Motor neuron (in vitro differentiated cells): Measurements from ENCODE around the gene CEP295NL. TPM values are rescaled to one million over a fixed set of nuclear protein-coding genes. Genes with fewer than 3 reads are reported as not detected.
A peak's percentile ranks its signal among the peaks of the same experiment; 100 is the strongest.

Source experiments
- ATAC-seq, 8 experiments: fragments of 200-7000 bp; cut with Tn5 transposase; replicated peaks in 6 of 8; 2 replicates each; pipeline ENCODE4 v1.8.0; 2021; ENCODE audit warnings: mild to moderate bottlenecking in 8 of 8, moderate library complexity in 8 of 8
- H3K27ac ChIP-seq, 2 donors: fragments of 250-450 bp; sonication (Bioruptor Pico); 2 replicates each; pipeline ENCODE4 v1.9.0; 2021; ENCODE audit warnings: antibody characterized with exemption in 2 of 2, mild to moderate bottlenecking in 2 of 2, moderate library complexity in 1 of 2
- H3K4me1 ChIP-seq, 2 donors: fragments of 250-450 bp; sonication (Bioruptor Pico); replicated peaks in 1 of 2; 2 replicates each; pipeline ENCODE4 v1.6.1; 2021; ENCODE audit warnings: antibody characterized with exemption in 2 of 2, mild to moderate bottlenecking in 2 of 2, moderate library complexity in 1 of 2
- H3K4me3 ChIP-seq, 5 donors: fragments of 250-450 bp; sonication (Bioruptor Pico); 2 replicates each; pipeline ENCODE4 v1.9.0; 2021; ENCODE audit warnings: antibody characterized with exemption in 5 of 5, mild to moderate bottlenecking in 5 of 5, moderate library complexity in 4 of 5
- WGBS, 10 experiments: fragments of 450-650 bp; shearing (Covaris generic); methylation state at CpG; one replicate each; pipeline ENCODE4 v1.0.0; 2022; 5-methylcytosine and 5-hydroxymethylcytosine counted together
- in situ Hi-C, 9 experiments: fragments of 400-800 bp; cut with MboI; loops; one replicate each; pipeline ENCODE4 v1.15.0; 2021; ENCODE audit warnings: low sequenced_read_pairs in 9 of 9, low pct_unique_long_range_greater_than_20kb in 2 of 9; ENCODE audit not compliant: unreplicated experiment in 9 of 9
- total RNA-seq, 8 experiments: library from RNA; unstranded; fragments of 300-600 nt; gene quantifications; 2 replicates each; pipeline versions ENCODE4 v1.2.3 to v1.2.4, GENCODE V29; 2022

Gene CEP295NL
- total RNA-seq, 8 experiments from 2014 or later: 0.29 to 1.7 (median 0.61) TPM

DNA sequence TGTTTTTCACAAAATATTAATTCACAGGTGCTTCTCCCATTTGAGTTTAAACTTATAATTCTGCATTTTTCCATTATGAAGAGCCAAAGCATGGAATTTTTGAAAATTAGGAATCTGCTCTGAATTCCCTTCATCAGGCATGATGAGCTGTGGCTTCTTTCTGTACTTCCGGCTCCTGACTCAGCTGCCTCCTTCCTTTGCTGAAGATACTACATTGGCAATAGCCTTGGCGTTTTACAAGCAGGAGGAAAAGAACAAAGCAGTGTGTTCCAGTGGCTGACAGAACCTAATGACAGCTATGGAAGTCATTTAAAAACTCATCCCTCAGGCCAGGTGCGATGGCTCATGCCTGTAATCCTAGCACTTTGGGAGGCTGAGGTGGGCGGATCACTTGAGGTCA lies 44.0 kb downstream of the CEP295NL start:
- in situ Hi-C loops: loop anchor here in 3 of 9 experiments (25.0 kb wide), 1 partner anchor 103 kb away; no protein-coding TSS in a partner anchor
- no peak overlapping the region for H3K27ac ChIP-seq
- no peak for ATAC-seq
- H3K4me3 ChIP-seq: no peak overlapping the region
- H3K4me1 ChIP-seq: no peaks in the 10 kb centered on the region
- 55 to 100% (median 83%) methylated on average over 1 to 3 of the region's 4 CpGs; no CpG with 5 or more reads in 3 of the 10 experiments for WGBS, 10 experiments

DNA sequence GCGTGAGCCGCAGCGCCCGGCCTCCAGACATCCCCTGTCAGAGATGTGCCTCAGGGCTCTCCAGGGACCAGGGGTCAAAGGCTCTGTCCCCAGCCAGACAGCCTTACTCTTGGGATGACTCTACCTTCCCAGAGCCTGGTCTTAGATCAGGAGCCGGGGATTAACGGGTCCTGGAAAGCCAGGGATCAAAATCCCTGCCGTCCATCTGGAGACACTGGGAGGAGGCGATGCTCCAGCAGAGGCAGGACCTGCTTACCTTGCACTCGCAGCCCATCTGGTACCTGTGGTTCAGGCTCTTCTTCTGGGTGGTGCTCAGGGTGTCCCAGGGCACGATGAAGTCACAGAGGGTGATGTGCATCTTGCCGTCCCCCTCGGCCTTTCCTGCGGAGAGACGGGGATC lies 45.7 kb downstream of the CEP295NL start:
- in situ Hi-C loops: loop anchor here in 3 of 9 experiments (25.0 kb wide), 1 partner anchor 105 kb away; no protein-coding TSS in a partner anchor
- H3K4me3 ChIP-seq: no peak overlapping the region
- H3K4me1 ChIP-seq: no peaks in the 10 kb centered on the region
- WGBS, 10 experiments: 80% methylated on average over 1 of the region's 14 CpGs; no CpG with 5 or more reads in 9 of the 10 experiments
- no peak overlapping the region for H3K27ac ChIP-seq
- ATAC-seq: no peak

DNA sequence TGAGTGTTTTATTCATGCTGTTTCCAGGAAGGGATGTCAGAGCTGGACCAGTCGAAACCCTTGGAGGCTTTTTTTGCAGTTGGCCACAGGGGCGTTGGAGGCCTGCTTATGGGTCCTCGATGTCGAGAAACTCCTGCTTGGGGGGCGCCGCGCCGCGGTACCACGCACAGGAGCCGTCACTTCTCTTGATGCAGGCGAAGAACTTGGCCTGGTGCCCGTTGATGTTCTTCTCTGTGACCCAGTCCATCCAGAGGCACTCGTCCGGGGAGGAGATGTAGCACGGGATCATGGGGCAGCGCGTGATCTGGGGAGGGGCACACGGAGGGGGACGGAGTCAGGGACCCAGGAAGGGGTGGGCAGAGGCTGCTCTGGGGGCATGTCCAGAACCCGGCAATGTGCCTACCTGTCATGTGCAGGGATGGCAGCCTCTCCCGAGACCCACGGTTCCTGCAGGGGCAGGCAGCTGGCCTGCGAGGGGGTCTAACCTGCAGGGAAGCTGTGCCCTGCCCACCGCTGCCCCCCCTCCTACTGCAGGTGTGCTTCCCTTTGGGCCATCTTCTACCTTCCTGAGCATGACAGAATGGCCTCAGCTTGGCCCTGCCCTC lies 47.3 kb downstream of the CEP295NL start:
- Histone ChIP-seq H3K4me3 (no peak overlapping the region), H3K27ac (no peak overlapping the region), H3K4me1 (no peaks in the 10 kb centered on the region)
- WGBS, 10 experiments: 95% methylated on average over 11 of the region's 25 CpGs; no CpG with 5 or more reads in 9 of the 10 experiments
- ATAC-seq: peak in 2 of 8 experiments; percentile 16 to 34
- in situ Hi-C loops: loop anchor here in 3 of 9 experiments (25.0 kb wide), 1 partner anchor 107 kb away; no protein-coding TSS in a partner anchor

DNA sequence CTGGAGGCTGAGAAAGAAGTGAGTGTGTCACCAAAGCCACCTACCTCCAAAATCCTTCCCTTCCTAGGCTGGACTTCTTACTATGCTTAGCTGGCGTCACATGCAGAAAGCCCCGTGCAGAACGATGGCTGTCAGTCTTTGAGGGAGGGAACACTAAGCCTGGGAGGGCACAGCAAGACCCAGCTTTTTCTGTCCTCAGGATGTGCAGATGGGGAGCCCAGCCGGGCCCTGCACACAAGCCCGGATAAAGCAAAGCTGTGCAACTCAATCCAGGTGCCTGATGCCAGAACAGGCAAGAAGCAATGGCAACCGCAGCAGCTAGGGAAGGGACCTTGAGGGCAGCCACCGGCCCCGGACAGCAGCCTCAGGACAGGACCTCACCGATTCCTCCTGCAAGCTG lies 48.5 kb downstream of the CEP295NL start:
- 73 to 100% (median 94%) methylated on average over 1 to 6 of the region's 9 CpGs; no CpG with 5 or more reads in 2 of the 10 experiments for WGBS, 10 experiments
- no peaks in the 10 kb centered on the region for H3K4me1 ChIP-seq
- H3K27ac ChIP-seq: no peak overlapping the region
- ATAC-seq: no peak
- no peak overlapping the region for H3K4me3 ChIP-seq
- in situ Hi-C loops: loop anchor here in 3 of 9 experiments (25.0 kb wide), 1 partner anchor 108 kb away; no protein-coding TSS in a partner anchor

DNA sequence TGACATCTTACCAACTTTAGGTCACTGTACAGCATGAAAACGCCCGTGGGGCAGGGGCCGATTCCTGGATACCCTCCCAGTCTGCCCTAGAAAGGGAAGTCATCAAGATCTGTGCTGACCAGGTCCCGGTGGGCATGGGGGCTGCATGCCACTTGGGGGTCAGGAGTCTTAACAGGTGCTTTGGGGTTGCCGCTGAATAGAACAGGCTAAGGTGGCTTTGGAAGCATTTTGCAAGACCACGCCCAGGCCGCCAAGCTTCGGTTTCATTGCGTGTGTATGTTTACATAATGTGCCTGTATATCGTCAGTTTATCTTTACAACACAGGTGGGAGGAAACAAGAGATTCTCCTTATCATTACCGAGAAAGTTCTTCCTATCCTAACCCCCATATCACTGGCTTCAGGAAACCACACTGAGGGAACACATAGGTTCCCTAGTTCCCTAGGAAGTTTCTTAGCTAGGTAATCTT lies 49.0 kb downstream of the CEP295NL start:
- WGBS, 10 experiments: 68 to 100% (median 84%) methylated on average over 1 to 11 of the region's 11 CpGs; no CpG with 5 or more reads in 2 of the 10 experiments
- no peak for ATAC-seq
- Histone ChIP-seq H3K4me3 (no peak overlapping the region), H3K4me1 (no peaks in the 10 kb centered on the region), H3K27ac (no peak overlapping the region)
- in situ Hi-C loops: loop anchor here in 3 of 9 experiments (25.0 kb wide), 1 partner anchor 108 kb away; no protein-coding TSS in a partner anchor

DNA sequence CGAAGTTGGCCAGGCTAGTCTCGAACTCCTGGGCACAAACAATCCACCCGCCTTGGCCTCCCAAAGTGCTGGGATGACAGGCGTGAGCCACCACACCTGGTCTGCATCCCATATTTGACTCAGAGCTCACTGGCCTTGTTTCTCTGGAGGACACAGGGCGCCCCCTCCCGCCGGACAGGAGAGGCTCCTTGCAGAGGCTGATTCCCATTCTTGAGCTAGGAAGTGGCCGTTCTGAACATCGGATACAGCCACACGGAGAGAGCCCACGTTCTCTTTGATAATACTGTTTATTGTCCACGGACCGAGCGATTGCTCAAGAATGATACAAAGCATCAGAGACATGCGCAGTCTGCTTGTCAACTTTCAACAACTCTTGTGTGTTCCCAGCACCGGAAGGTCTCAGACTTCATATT lies 50.3 kb downstream of the CEP295NL start:
- no peak overlapping the region for H3K27ac ChIP-seq
- H3K4me3 ChIP-seq: no peak overlapping the region
- WGBS, 10 experiments: 86 to 100% (median 93%) methylated on average over 1 to 15 of the region's 16 CpGs; no CpG with 5 or more reads in 2 of the 10 experiments
- ATAC-seq: no peak
- no peaks in the 10 kb centered on the region for H3K4me1 ChIP-seq
- in situ Hi-C loops: loop anchor here in 3 of 9 experiments (25.0 kb wide), 1 partner anchor 110 kb away; no protein-coding TSS in a partner anchor

DNA sequence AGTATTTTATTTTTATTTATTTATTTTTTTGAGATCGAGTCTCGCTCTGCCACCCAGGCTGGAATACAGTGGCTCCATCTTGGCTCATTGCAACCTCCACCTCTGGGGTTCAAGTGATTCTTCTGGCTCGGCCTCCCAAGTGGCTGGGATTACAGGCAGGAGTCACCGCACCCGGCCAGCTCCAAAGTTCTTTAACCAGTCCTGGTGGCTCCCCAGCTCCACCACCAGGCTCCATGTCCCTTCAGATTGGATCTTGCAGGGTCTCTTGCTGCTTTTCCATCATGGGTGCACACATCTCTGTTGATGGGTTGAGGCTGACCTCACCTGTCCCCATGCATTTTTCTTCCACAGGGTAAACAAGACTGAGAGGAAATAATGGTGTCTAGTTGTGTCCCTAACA lies 54.0 kb downstream of the CEP295NL start:
- Histone ChIP-seq H3K4me1 (no peaks in the 10 kb centered on the region), H3K4me3 (no peak overlapping the region), H3K27ac (no peak overlapping the region)
- 40 to 100% (median 93%) methylated on average over 1 to 5 of the region's 5 CpGs; no CpG with 5 or more reads in 1 of the 10 experiments for WGBS, 10 experiments
- in situ Hi-C loops: no loop called here
- ATAC-seq: no peak

DNA sequence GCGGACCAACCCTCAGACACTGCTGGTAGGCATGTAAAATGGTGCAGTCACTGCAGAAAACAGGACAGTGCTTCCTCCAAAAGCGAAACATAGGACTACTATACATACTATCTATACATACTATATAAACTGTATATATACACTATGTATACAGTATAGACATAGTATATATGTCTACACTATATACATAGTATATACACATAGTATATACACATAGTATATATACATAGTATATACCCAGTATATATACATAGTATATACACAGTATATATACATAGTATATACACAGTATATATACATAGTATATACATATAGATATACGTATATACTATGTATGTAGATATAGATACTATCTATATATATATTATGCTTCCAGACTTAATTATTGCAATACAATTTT lies 55.9 kb downstream of the CEP295NL start:
- in situ Hi-C loops: no loop called here
- 56 to 100% (median 92%) methylated on average over 2 to 3 of the region's 3 CpGs; no CpG with 5 or more reads in 4 of the 10 experiments for WGBS, 10 experiments
- H3K4me3 ChIP-seq: no peak overlapping the region
- no peak overlapping the region for H3K27ac ChIP-seq
- ATAC-seq: no peak
- H3K4me1 ChIP-seq: no peaks in the 10 kb centered on the region

DNA sequence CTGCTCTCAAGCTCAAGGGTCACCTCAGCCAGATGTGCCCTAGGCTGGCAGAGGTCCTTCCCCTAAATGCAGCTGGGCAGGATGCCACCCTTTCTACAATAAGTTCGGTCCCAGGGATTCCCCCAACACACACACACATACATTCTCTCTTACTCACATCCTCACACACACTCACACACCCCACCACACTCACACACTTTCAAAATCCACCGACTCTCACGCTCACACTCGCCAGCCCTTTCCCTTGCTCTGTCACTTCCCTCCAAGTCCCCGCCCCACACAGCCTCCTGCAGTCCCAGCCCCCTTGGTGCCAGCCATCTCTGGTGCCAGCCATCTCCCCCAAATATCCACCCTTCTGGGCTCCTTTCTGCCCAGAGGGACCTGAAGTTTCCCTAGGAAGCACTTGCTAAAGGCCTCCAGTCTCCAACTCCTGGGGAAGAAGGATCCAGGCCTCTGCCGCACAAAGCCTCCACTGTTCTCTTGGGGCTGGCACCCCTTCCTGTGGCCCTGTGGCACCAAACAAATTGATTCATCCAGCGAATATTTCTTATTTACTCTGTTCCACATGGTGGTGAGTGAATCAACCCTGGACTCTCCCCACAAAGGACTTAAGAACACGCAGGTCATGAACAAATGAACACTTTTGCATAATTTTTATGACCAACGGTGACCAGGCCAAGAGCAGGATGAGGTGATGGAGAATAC lies 58.5 kb downstream of the CEP295NL start:
- no peak for ATAC-seq
- in situ Hi-C loops: no loop called here
- 40 to 100% (median 81%) methylated on average over 1 to 4 of the region's 9 CpGs; no CpG with 5 or more reads in 2 of the 10 experiments for WGBS, 10 experiments

DNA sequence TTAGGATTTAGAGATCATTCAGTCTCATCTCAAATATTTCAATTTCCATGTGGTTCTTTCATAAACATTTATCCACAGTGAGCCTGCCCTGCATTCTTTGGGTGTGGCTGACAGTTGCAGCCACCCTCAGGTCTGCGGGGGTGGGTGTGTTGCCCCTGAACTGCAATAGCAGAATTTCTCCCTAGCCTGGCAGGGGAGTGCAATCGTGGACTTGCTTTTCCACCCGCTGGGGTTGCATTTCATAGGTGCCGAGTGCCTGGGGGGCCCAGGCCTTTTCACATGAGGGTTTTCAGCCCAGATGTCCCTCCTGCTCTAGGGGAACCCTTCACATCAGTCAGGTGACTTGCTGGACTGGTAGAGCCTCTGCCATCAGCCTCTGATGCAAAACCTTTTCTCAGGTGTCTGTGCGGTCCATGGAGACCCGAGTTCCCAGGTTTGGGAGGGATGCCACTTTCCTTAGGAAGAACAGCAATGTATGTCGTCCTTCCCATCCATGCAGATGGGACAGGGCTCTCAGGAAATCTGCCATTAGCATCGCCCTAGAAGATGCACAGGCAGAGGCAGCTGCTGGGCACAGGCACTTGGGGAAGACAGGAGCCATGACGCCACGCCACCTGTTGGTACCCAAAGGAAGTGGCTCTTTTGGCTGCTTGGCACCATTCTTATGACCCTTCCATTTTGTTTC lies 60.0 kb downstream of the CEP295NL start:
- Histone ChIP-seq H3K4me3 (no peak overlapping the region), H3K27ac (no peak overlapping the region), H3K4me1 (peaks cover 5 to 17% of the 10 kb centered on the region in 2 donors)
- in situ Hi-C loops: no loop called here
- WGBS, 10 experiments: 43 to 100% (median 69%) methylated on average over 2 to 7 of the region's 10 CpGs
- no peak for ATAC-seq

More for the DNA sequence above, 58.5 kb downstream of the CEP295NL start:
- H3K4me1 ChIP-seq: peaks cover 5 to 7% of the 10 kb centered on the region in 2 donors
- no peak overlapping the region for H3K4me3 ChIP-seq
- no peak overlapping the region for H3K27ac ChIP-seq

DNA sequence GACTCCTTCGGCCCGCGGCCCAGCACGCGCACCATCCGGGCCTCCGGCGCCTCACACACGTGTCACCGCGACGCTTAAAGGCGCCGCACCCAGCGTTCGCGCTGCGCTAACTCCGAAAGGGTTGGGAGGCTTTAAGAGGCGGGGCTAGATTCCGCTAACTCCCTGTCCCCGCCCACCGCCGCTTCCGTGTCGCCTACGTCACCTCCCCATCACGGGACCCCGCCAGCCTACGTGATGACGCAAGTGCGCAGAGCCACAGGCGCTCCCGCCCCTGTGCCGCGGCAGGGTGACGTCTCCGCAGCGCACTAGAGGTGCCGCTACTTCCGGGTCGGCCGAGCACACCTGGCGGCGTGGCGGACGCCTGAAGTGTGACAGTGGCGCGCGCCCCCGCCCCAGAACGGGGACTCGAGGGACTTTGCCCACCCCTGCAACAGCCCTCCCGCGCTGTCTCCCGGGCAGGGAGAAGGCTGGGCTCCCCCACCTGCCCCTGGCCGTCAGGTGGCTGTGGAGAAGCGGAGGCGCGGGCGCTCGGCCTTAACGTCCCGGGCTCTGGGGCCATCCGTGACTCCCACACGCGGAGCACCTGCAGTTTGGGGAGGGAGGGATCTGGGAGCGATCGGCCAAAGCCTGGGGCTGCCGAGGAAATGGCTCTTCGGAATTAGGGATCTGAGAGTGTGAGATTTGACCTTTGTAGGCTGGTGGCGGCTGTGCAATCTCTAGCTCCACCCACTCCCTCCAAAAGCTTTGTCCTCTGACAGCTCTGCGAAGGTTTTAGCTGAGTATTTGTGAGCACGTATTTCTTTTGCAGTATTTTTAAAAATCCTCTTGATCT lies 62.0 kb downstream of the CEP295NL start, which contains the start of gene USP36:
Gene USP36 (minus strand): TSS at position 35 of the 832 bp plus-strand sequence. CDS start 4,451 bp downstream, outside the sequence.
- Histone ChIP-seq H3K27ac (peak within 1 kb of the TSS; percentile 97 to 98), H3K4me1 (peaks cover 5 to 17% of the 10 kb centered on the region in 2 donors), H3K4me3 (peak within 1 kb of the TSS; percentile 80 to 97 (median 81))
- peak; percentile 81 to 91 (median 88) for ATAC-seq
- in situ Hi-C loops: no loop called here
- 0 to 11% (median 0%) methylated on average over 1 to 6 of the region's 74 CpGs; no CpG with 5 or more reads in 2 of the 10 experiments for WGBS, 10 experiments
